ENCODE data around the gene LOXL3.
"Not testable (repeated sequence)": the region's sequence is repeated elsewhere in the genome, so short reads cannot be mapped to it uniquely, and the experiment has no call there.

The LOXL3 gene

DNA sequence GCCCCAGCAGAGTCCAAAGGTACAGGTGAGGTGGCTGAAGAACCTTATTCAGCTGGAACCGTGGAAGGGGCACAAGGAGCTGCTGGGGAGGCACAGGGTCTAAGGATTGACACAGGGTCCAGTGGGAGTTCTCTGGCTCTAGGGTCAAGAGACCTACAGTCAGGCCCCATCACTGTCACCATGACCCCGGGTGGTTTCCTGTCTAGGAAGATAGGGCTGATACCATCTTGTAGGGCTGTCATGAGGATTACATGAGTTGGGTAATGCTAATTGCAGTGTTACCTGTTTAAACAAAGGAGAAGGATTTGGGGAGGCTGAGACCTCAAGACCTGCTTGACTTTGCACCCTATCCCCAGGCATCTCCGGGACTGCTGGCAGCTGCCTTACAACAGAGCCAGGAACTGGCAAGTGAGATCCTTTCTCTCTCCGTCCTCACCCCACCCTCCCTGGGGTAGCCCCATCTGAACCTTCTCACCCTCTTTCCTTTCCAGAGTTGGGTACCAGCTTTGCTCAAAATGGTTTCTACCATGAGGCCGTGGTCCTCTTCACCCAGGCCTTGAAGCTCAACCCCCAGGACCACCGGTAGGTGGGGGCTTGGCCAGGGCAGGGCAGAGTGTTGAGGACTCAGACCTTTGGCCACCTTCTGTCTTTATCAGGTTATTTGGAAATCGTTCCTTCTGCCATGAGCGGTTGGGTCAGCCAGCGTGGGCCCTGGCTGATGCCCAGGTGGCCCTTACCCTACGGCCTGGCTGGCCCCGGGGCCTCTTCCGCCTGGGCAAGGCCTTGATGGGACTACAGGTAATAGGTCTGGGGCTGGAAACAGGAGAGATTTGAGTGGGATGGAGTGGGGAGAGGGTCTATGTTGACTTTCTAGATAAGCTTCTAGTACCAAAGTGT, 61.8 kb downstream of the LOXL3 start:
- peaks cover 64% of the 10 kb centered on the region for H3K36me3 Mint-ChIP-seq (ENCODE audit: low read depth)
- no peak overlapping the region for H3K27ac Mint-ChIP-seq
- no peaks in the 10 kb centered on the region for H3K9me3 Mint-ChIP-seq
- no peaks in the 10 kb centered on the region for H3K27me3 Mint-ChIP-seq
- no peak for DNase-seq
- peaks cover 1% of the 10 kb centered on the region for H3K4me1 Mint-ChIP-seq (ENCODE audit: low read depth)
- H3K4me3 Mint-ChIP-seq: no peak overlapping the region

- DNase-seq: no peak
- no peaks in the 10 kb centered on the region for H3K27me3 Mint-ChIP-seq
- no peak overlapping the region for H3K4me3 Mint-ChIP-seq
- H3K27ac Mint-ChIP-seq: no peak overlapping the region
- H3K9me3 Mint-ChIP-seq: no peaks in the 10 kb centered on the region
- peaks cover 7% of the 10 kb centered on the region for H3K4me1 Mint-ChIP-seq (ENCODE audit: low read depth)
- peaks cover 78% of the 10 kb centered on the region for H3K36me3 Mint-ChIP-seq (ENCODE audit: low read depth)
Observed at GRCh38 chr2:74489906-74490305, 63.8 kb downstream of the LOXL3 start.

GRCh38 chr2:74488643-74489481, 64.9 kb downstream of the LOXL3 start:
- Mint-ChIP-seq H3K4me3 (no peak overlapping the region), H3K27me3 (no peaks in the 10 kb centered on the region), H3K27ac (no peak overlapping the region), H3K9me3 (no peaks in the 10 kb centered on the region), H3K4me1 (ENCODE audit: low read depth) (peaks cover 10% of the 10 kb centered on the region), H3K36me3 (ENCODE audit: low read depth) (peaks cover 74% of the 10 kb centered on the region)
- no peak for DNase-seq

- Mint-ChIP-seq H3K4me3 (no peak overlapping the region), H3K4me1 (ENCODE audit: low read depth) (peaks cover 24% of the 10 kb centered on the region), H3K9me3 (no peaks in the 10 kb centered on the region), H3K27ac (no peak overlapping the region), H3K27me3 (no peaks in the 10 kb centered on the region), H3K36me3 (ENCODE audit: low read depth) (peaks cover 66% of the 10 kb centered on the region)
- DNase-seq: no peak
Observed at GRCh38 chr2:74486141-74486540, 67.6 kb downstream of the LOXL3 start.

DNA sequence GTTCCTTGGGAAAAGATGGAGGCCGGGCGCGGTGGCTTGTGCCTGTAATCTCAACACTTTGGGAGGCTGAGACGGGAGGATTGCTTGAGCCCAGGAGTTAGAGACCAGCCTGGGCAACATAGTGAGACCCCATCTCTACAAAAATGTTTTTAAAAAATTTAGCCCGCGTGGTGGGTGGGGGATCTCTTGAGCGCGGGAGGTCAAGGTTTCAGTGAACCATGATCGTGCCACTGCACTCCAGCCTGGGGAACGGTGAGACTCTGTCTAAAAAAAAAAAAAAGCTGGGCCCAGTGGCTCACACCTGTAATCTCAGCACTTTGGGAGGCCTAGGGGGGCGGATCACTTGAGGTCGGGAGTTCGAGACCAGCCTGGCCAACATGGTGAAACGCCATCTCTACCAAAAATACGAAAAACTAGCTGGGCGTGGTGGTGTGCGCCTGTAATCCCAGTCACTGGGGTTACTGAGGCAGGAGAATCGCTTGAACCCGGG, 70.0 kb downstream of the LOXL3 start:
- Mint-ChIP-seq H3K27ac (peak overlapping the region; percentile 100), H3K36me3 (ENCODE audit: low read depth) (peaks cover 67% of the 10 kb centered on the region), H3K4me3 (peak overlapping the region; percentile 99), H3K4me1 (ENCODE audit: low read depth) (peaks cover 41% of the 10 kb centered on the region)
- not testable (repeated sequence) for H3K9me3 Mint-ChIP-seq, DNase-seq, H3K27me3 Mint-ChIP-seq

GRCh38 chr2:74482801-74483674, 70.7 kb downstream of the LOXL3 start, which contains the start of the genes CCDC142 and TTC31:
Gene CCDC142 (minus strand): TSS chr2:74482998. CDS start chr2:74482837, 161 bp downstream.
Gene TTC31 (plus strand): TSS chr2:74483081. CDS start chr2:74483096, 15 bp downstream.
- Mint-ChIP-seq H3K4me3 (peak within 1 kb of the TSS; percentile 99), H3K27ac (peak within 1 kb of the TSS; percentile 100), H3K9me3 (no peaks in the 10 kb centered on the region)

More at GRCh38 chr2:74482801-74483674, 70.7 kb downstream of the LOXL3 start, which contains the start of the genes CCDC142 and TTC31:
- peaks cover 41% of the 10 kb centered on the region for H3K4me1 Mint-ChIP-seq (ENCODE audit: low read depth)
- DNase-seq: peak; percentile 93
- H3K27me3 Mint-ChIP-seq: no peaks in the 10 kb centered on the region
- peaks cover 64% of the 10 kb centered on the region for H3K36me3 Mint-ChIP-seq (ENCODE audit: low read depth)
